ENCODE data around the gene SH3RF1. TPM values are rescaled to one million over a fixed set of nuclear protein-coding genes. Genes with fewer than 3 reads are reported as not detected.

Gene SH3RF1
- total RNA-seq, 4 donors from 2014 or later, result 10.0 to 11.8 (median 10.9) TPM

- no peak for DNase-seq (ENCODE audit: extremely low spot score)
- Histone ChIP-seq H3K4me1 (peaks cover 10 to 41% (median 30%) of the 10 kb centered on the region in 4 donors), H3K27me3 (no peaks in the 10 kb centered on the region), H3K27ac (replicated peaks in 1 of 4) (no peak overlapping the region), H3K4me3 (no peak overlapping the region), H3K36me3 (peaks cover 0 to 3% (median 0%) of the 10 kb centered on the region in 4 donors), H3K9me3 (no peaks in the 10 kb centered on the region)
- TF ChIP-seq EP300 (IDR thresholded peaks at IDR 0.05), result no peak
- TF ChIP-seq, protein P1, sequence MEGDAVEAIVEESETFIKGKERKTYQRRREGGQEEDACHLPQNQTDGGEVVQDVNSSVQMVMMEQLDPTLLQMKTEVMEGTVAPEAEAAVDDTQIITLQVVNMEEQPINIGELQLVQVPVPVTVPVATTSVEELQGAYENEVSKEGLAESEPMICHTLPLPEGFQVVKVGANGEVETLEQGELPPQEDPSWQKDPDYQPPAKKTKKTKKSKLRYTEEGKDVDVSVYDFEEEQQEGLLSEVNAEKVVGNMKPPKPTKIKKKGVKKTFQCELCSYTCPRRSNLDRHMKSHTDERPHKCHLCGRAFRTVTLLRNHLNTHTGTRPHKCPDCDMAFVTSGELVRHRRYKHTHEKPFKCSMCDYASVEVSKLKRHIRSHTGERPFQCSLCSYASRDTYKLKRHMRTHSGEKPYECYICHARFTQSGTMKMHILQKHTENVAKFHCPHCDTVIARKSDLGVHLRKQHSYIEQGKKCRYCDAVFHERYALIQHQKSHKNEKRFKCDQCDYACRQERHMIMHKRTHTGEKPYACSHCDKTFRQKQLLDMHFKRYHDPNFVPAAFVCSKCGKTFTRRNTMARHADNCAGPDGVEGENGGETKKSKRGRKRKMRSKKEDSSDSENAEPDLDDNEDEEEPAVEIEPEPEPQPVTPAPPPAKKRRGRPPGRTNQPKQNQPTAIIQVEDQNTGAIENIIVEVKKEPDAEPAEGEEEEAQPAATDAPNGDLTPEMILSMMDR (IDR thresholded peaks at IDR 0.05), result no peak
- TF ChIP-seq POLR2A (IDR thresholded peaks at IDR 0.05; ENCODE audit: low read depth), result no peak
- no peak for TF ChIP-seq POLR2AphosphoS5 (IDR thresholded peaks at IDR 0.05)
- intact Hi-C loops (cut with DNase I), result no loop called here
- WGBS, result 79% methylated on average over 1 of the region's 1 CpG
Measured at GRCh38 chr4:169263791-169264392, 6.9 kb downstream of the SH3RF1 start.

- no peaks in the 10 kb centered on the region for H3K9me3 ChIP-seq
- no peak overlapping the region for H3K27ac ChIP-seq (replicated peaks in 1 of 4)
- TF ChIP-seq, protein P1 (IDR thresholded peaks at IDR 0.05), result no peak
- no peak for TF ChIP-seq POLR2AphosphoS5 (IDR thresholded peaks at IDR 0.05)
- TF ChIP-seq EP300 (IDR thresholded peaks at IDR 0.05), result no peak
- TF ChIP-seq POLR2A (IDR thresholded peaks at IDR 0.05; ENCODE audit: low read depth), result no peak
- WGBS, result 75% methylated on average over 6 of the region's 6 CpGs
- no peaks in the 10 kb centered on the region for H3K27me3 ChIP-seq
- DNase-seq (ENCODE audit: extremely low spot score), result no peak
- intact Hi-C loops (cut with DNase I), result no loop called here
- peaks cover 21 to 55% (median 42%) of the 10 kb centered on the region in 4 donors for H3K4me1 ChIP-seq
- H3K36me3 ChIP-seq, result peaks cover 0 to 3% (median 0%) of the 10 kb centered on the region in 4 donors
- H3K4me3 ChIP-seq, result no peak overlapping the region
Measured at GRCh38 chr4:169260217-169260866, 10.4 kb downstream of the SH3RF1 start.

DNA sequence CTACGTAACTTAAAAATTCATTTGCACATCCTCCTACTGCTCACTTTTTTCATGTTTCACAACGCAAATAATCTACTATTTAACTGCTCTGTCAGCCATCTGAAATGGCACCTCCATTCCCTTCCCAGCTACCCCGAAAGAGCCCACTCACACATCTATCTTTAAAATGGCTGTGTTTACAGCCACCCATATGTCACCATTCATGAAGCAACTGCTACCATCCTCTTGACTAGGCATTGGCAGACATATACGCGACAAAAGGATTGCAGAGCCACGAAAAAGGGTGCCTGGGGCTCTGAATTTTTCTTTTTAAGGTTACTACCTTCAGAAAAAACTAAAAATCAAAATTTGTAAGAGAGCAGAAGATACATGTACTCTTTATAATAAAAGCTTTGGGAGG is 11.5 kb downstream of the SH3RF1 start:
- Histone ChIP-seq H3K9me3 (no peaks in the 10 kb centered on the region), H3K36me3 (peaks cover 0 to 1% (median 0%) of the 10 kb centered on the region in 4 donors), H3K27me3 (no peaks in the 10 kb centered on the region), H3K4me3 (no peak overlapping the region), H3K4me1 (peaks cover 32 to 66% (median 50%) of the 10 kb centered on the region in 4 donors), H3K27ac (replicated peaks in 1 of 4) (no peak overlapping the region)
- DNase-seq (ENCODE audit: extremely low spot score), result no peak
- WGBS, result 91% methylated on average over 6 of the region's 6 CpGs
- intact Hi-C loops (cut with DNase I), result no loop called here
- TF ChIP-seq POLR2A (IDR thresholded peaks at IDR 0.05; ENCODE audit: low read depth), result no peak
- no peak for TF ChIP-seq POLR2AphosphoS5 (IDR thresholded peaks at IDR 0.05)
- TF ChIP-seq EP300 (IDR thresholded peaks at IDR 0.05), result no peak
- TF ChIP-seq, protein P1 (IDR thresholded peaks at IDR 0.05), result no peak

DNA sequence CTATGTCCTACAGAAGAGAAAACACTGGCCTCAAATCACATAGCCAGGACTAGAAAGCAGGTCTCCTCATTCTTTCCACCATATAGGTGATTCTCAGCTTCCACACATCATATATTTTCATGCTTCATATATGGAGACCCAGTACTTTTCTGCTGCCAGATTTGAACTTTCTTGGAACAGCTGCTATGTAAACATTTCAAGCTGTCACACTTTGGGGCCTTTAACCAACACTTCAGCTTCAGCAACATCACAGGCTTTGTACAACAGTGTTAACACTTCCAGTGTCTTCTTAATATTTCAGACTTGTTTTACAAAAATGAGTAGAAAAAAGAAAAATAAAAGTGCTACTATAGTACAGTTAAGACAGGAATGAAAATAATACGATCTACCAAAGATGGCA is 12.6 kb downstream of the SH3RF1 start:
- Histone ChIP-seq H3K4me1 (peaks cover 43 to 71% (median 50%) of the 10 kb centered on the region in 4 donors), H3K9me3 (no peaks in the 10 kb centered on the region), H3K36me3 (no peaks in the 10 kb centered on the region), H3K27me3 (no peaks in the 10 kb centered on the region), H3K4me3 (no peak overlapping the region), H3K27ac (replicated peaks in 1 of 4) (no peak overlapping the region)
- DNase-seq (ENCODE audit: extremely low spot score), result no peak
- intact Hi-C loops (cut with DNase I), result no loop called here
- TF ChIP-seq, protein P1 (IDR thresholded peaks at IDR 0.05), result no peak
- TF ChIP-seq EP300 (IDR thresholded peaks at IDR 0.05) (no peak), POLR2A (IDR thresholded peaks at IDR 0.05; ENCODE audit: low read depth) (no peak), POLR2AphosphoS5 (IDR thresholded peaks at IDR 0.05) (no peak)
- WGBS, result 71% methylated on average over 1 of the region's 1 CpG

Measured in esophagus muscularis mucosa (tissue), 4 donors.